GM19452 (cell line): Measurements from ENCODE around the gene HDHD3.
"Not testable (repeated sequence)": the region's sequence is repeated elsewhere in the genome, so short reads cannot be mapped to it uniquely, and the experiment has no call there.

Experiments used
- ATAC-seq: cut with Tn5 transposase; IDR thresholded peaks from one replicate; pipeline ENCODE4 v1.9.1; 2021; ENCODE audit not compliant: unreplicated experiment

Gene HDHD3

DNA sequence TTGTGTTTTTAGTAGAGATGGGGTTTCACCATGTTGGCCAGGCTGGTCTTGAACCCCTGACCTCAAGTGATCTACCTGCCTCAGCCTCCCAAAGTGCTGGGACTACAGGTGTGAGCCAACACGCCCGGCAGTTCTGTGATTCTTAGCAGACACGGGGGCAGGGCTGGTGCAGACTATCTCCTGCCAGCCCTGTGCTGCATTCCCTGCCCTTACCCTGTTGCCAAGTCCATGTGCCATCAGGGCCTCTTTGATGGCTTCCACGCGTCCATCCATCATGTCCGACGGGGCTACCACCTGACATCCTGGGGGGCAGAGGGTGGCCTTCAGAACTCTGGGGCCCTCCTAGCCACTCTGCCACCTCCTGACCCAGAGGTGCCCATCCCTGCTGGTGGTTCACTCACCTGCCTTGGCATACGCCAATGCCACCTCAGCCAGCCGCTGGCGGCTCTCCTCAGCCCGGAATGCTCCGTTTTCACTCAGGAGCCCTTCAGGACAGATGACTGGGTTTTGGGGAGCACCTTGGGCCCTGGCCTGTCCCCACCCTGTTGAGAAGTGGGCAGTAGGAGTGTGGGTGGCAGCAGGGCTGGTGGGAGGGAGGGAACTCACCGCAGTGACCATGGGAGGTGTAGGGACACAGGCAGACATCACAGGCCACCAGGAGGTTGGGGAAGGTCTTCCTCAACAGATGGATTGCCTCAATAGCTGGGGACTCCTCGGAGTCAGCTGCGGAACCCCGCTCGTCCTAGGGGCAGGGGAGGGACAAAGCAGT lies 13.6 kb upstream of the HDHD3 start:
- no peak for ATAC-seq

DNA sequence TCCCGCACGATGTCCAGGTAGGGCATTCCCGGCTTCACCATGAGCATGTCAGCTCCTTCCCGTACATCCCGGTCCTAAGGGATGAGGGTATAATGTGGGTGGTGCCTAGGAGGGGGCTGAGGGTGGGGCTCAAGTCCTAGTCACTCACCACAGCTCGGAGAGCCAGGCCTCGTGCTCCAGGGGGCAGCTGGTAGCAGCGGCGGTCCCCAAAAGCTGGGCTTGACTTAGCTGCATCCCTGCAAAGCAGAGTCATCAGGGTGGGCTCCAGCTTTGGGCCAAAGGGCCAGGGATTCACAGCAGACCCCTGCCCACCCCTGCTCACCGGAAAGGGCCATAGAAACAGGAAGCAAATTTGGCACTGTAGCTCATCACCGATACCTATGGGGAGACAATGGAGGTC lies 12.7 kb upstream of the HDHD3 start:
- ATAC-seq = no peak

DNA sequence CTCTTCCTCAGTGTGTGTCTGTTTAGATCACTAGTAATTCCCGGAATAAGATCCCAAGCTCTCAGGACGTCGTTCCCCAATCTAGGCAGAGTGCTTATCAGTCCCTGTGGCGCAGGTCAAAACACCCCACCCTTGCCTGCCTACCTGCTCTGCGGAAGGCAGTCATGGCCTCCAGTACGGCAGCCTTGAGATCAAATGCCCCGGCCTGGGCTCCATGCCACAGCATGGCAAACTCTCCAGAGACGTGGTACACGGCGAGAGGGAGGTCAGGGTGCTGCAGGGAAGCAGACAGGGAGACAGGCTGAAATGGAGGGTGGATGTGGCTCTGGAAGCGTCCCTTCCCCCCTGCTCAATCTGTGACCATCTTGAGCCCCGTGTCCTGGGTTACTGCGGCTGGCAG lies 12.0 kb upstream of the HDHD3 start:
- ATAC-seq = no peak

- ATAC-seq = no peak
Observed at GRCh38 chr9:113387560-113388230, 10.9 kb upstream of the HDHD3 start.

DNA sequence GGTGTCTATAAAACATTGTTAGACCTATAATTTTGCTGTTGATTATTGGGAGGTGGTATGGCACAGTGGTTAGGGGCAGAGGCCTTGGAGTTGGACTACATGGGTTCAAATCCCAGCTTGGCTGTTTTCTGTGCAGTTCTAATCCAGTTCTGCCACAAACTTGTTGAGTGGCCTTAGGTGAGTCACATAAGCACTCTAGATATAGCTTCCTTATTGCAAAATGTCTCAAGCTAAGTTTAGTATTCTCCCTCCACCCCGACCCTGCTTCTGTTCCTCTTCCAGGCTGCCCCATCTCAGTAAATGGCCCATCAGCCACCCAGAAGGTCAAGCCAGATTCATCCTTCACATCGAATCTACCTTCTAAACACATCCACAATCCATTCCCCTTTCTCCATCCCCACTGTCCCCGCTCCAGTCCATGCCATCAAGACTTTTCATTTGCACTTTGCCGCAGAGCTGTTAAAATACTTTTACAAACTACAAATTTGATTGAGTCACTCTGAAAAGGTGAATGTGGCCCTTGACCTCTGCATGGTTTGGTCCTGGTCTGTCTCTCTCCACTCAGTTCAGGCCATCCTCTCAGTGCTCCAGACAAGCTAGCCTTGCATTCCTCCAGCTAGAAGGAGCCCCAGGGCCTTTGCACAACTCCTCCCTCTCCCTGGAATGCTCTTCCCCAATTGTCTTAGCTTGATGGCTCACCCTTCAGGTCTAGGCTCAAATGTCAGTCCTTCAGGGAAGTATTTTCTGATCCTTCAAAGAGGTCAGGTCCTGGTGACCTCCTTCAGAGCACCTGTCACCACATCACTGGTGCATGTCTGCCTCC lies 10.0 kb upstream of the HDHD3 start:
- ATAC-seq = no peak

DNA sequence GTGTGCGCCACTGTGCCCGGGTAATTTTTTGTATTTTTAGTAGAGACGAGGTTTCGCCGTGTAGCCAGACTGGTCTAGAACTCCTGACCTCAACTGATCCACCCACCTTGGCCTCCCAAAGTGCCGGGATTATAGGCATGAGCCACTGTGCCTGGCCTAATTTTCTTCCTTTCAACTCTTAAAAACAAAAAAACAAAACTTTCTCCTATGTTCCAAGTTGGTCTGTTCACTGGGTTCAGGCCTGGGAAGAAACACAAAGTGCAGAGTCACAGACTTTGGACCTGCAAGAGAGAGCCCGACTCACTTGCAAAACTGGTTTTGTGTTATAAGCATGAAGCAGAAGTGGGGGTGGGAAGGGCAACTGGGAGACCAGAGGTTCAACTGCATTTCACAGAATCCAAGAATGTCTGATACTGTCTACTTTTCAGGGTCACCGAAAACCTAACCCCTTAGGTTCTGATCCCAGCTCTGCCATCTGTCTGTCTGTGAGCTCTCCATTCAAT lies 5.2 kb upstream of the HDHD3 start:
- ATAC-seq = no peak

GRCh38 chr9:113381441-113381840 lies 4.7 kb upstream of the HDHD3 start:
- ATAC-seq = not testable (repeated sequence)

GRCh38 chr9:113380869-113381378 lies 4.1 kb upstream of the HDHD3 start:
- ATAC-seq = peak; percentile 56

- ATAC-seq = not testable (repeated sequence)
Observed at GRCh38 chr9:113379829-113380210, 3.0 kb upstream of the HDHD3 start.

GRCh38 chr9:113379094-113379828 lies 2.5 kb upstream of the HDHD3 start:
- not testable (repeated sequence) for ATAC-seq

GRCh38 chr9:113375057-113376023 lies 1.4 kb downstream of the HDHD3 start:
- no peak for ATAC-seq

DNA sequence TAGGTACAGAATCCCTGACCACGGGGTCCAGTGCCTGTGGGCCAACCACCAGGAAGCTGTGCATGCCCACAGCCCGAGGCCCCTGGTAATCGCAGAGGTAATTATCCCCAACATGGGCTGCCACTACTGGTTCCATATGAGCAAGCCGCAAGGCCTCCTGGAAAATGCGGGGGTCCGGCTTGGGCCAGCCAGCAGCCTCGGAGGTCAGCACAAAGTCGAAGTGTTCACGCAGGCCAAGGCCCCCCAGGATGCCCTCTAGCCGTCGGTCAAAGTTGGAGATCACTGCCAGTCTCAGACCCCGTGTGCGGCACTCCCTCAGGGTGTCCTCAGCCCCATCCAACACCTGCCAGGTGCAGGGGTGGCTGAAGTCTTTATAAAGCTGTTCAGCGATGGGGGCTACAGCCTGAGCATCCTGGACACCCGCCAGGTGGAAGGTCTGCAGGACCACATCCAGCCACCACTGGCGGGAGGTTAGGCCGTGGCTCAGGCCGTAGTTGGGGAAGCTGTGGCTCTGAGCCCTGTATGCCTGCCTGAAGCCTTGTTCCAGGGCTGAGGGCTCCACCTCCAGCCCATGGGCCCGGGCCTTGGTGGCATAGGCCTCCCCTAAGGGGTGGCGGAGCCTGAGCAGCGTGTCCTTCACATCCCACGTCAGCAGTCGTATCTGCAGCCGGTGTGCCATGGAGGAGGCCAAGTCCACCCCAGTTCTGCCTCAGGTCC lies 3.0 kb downstream of the HDHD3 start:
- no peak for ATAC-seq

- ATAC-seq = no peak
Observed at GRCh38 chr9:113373256-113373655, 3.5 kb downstream of the HDHD3 start.

GRCh38 chr9:113372059-113372458 lies 4.7 kb downstream of the HDHD3 start:
- ATAC-seq = no peak

GRCh38 chr9:113370806-113371325 lies 5.9 kb downstream of the HDHD3 start:
- ATAC-seq = no peak

DNA sequence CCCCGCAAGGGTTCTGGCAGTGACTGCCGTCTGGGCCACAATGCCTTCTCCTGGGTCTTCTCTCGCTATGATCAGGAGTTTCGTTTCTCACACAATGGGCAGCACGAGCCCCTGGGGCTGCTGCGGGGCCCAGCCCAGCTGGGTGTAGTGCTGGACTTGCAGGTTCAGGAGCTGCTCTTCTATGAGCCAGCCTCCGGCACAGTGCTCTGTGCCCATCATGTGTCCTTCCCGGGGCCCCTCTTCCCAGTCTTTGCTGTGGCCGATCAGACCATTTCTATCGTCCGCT lies 7.0 kb downstream of the HDHD3 start:
- ATAC-seq = no peak

GRCh38 chr9:113368982-113369854 lies 7.6 kb downstream of the HDHD3 start:
- ATAC-seq = no peak
